ENCODE data around the gene TMC3. TPM values are rescaled to one million over a fixed set of nuclear protein-coding genes. Genes with fewer than 3 reads are reported as not detected.

TMC3 gene
- total RNA-seq = 0.23 TPM

DNA sequence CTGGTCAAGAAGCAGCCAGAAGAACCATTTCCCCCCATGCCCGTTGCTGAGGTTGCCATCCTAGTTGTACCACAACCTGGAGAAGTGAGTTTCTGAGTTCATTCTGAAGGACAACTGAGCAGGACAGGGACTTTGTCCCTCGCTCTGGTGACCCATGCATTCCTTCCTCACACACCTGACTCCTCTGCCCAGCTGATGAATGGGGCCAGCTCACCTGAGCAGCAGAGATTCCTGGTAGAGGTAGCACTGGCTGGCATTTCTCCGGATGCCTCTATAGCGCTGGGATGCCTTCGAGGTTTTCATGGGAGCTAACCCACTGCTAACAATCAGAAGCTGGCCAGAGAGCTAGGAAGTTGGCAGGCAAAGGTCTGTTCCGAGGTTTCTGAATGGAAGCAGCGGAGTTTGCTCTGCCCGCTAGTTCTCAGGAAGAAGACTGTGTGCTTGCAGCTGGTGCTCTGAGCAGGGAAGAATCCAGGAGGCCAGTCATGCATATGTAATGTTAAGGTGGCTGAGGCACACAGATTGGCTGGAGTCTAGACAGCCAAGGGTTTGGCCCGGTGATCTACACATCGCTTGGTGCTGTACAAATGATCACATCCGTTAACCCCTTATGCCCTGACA is at the start of gene TMC3:
Gene TMC3, minus strand, starts transcription at position 439 of the 621 bp plus-strand sequence. Its CDS starts 136 bp downstream, at position 303.

DNA sequence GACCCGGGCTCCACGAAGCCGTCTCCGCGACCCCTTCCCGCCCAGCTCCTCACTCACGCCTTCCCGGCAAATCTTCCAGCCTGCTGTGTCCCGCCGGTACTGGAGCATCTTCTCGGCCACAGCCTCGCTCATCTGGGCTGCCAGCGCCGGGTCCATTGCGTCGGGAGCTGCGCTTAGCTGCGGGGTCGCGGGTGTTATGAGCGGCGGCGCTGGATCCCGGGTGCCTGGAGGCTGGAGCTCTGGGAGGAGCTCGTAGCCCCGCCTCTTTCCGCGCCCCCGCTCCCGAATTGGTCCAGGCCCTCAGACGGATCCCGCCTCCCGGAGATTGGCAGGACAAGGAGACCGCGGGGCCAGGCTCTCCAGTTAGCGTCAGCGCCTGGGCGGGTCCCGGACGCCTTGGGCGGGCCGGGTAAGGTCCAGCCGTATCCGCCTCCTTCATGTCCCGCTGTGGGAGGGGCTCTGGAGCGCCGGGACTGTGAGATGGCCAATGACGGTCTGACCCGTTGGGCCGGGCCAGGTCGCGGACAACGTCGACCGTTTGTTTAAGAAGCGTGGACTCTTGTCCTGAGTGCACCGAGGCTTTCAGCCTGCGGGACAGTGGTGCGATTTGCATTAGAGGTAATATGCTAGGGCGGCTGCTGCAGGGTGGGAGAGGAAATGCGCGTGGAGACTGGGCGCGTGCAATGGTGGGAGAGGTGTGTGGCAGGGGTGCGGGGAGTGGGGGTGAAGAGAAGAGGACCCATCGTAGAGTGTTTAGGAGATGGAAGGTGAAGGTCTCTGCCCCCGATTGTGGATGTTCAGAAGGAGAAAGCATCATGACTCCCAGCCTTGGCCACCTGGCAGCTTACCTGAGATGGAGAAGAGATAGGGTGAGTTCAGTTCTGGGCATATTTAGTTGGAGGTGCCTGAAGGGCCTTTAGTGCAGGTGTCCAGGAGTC is 49.8 kb downstream of the TMC3 start, which contains the start of gene STARD5:
Gene STARD5, minus strand, starts transcription at position 198 of the 938 bp plus-strand sequence. Its CDS starts 42 bp downstream, at position 156.

Other genes with a start within 250 kb of the TMC3 start
- 5.3 TPM for gene CFAP161, start 239.9 kb downstream of the TMC3 start, total RNA-seq
- gene IL16, start 177.3 kb downstream of the TMC3 start, total RNA-seq = 1.8 TPM
- gene STARD5, start 50.1 kb downstream of the TMC3 start, total RNA-seq = 1.2 TPM